ENCODE measurements around the gene RPE65. TPM values are rescaled to one million over a fixed set of nuclear protein-coding genes. Genes with fewer than 3 reads are reported as not detected.
A peak's percentile ranks its signal among the peaks of the same experiment; 100 is the strongest.

The RPE65 gene
- total RNA-seq, 1 donor from 2014 or later: not detected

DNA sequence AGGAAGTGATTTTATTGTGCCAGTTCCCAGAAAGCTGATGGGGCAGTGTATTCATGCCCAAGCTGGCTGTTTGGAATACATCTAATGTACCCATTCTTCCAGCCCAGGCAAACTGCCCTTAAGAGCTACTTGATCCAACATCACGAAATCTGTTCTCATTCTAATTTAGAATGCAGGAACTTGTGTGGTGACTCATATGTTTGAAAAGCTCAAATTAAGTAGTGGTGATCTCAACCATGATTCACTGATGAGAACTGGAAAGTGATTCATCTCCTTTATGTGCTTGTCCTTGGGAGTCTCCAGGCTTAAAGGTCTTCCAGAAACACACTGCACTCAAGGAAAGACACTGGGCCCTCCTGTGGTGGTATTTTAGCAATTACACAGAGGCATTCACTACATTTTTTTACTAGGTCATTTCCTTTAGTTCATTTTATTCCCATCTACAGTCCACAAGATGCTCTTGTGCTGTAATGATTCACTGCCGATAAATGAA is 65.4 kb downstream of the RPE65 start:
- Mint-ChIP-seq H3K36me3 (ENCODE audit: low read depth) (no peaks in the 10 kb centered on the region), H3K4me1 (ENCODE audit: low read depth) (peaks cover 22% of the 10 kb centered on the region), H3K27ac (ENCODE audit: unreplicated experiment) (peak overlapping the region; percentile 94), H3K9me3 (ENCODE audit: low read depth) (no peaks in the 10 kb centered on the region), H3K27me3 (ENCODE audit: low read depth) (no peaks in the 10 kb centered on the region), H3K4me3 (ENCODE audit: unreplicated experiment) (no peak overlapping the region)
- TF ChIP-seq, protein P1, sequence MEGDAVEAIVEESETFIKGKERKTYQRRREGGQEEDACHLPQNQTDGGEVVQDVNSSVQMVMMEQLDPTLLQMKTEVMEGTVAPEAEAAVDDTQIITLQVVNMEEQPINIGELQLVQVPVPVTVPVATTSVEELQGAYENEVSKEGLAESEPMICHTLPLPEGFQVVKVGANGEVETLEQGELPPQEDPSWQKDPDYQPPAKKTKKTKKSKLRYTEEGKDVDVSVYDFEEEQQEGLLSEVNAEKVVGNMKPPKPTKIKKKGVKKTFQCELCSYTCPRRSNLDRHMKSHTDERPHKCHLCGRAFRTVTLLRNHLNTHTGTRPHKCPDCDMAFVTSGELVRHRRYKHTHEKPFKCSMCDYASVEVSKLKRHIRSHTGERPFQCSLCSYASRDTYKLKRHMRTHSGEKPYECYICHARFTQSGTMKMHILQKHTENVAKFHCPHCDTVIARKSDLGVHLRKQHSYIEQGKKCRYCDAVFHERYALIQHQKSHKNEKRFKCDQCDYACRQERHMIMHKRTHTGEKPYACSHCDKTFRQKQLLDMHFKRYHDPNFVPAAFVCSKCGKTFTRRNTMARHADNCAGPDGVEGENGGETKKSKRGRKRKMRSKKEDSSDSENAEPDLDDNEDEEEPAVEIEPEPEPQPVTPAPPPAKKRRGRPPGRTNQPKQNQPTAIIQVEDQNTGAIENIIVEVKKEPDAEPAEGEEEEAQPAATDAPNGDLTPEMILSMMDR (IDR thresholded peaks at IDR 0.05): peak; percentile 77
- DNase-seq (ENCODE audit: low spot score): no peak

DNA sequence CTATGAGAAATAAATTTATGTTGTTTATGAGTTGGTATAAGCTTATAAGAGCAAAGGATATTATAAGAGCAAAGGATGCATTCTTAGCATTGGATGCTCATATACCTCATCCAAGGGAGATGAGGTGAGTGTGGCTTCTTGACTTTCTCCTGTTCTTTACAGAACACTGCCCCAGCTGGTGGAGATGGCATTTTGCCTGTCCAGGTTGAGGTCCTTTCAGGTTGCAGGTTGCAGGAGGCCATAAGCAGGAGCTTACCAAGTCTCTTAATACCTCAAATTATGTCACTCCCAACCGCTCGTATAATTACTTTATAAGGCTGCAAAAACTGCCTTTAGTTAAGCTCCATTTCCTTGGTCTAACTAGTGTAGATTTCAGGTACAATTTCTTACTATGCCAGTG is 66.7 kb downstream of the RPE65 start:
- TF ChIP-seq, protein P1 (IDR thresholded peaks at IDR 0.05): no peak
- DNase-seq (ENCODE audit: low spot score): no peak
- H3K36me3 Mint-ChIP-seq (ENCODE audit: low read depth): no peaks in the 10 kb centered on the region

DNA sequence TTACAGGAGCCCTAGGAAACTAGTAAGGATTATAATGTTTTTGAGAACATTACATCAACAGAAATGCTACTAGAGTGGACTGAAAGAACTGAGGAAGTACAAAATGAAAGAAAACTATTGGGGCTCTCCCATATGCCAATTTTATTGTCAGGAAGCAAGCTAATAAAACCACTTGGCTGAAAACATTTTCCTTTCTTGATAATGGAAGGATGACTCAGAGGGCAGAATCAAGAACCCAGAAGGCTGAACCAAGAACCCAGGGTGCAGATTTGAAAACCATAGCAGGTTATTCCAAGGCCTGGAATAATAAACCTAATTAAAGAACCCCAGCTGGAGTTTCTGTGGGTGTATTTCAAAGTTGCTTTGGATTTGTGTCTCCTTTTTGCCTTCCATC is 70.7 kb downstream of the RPE65 start:
- Mint-ChIP-seq H3K27ac (ENCODE audit: unreplicated experiment) (no peak overlapping the region), H3K4me3 (ENCODE audit: unreplicated experiment) (no peak overlapping the region), H3K27me3 (ENCODE audit: low read depth) (no peaks in the 10 kb centered on the region), H3K9me3 (ENCODE audit: low read depth) (no peaks in the 10 kb centered on the region), H3K4me1 (ENCODE audit: low read depth) (peaks cover 38% of the 10 kb centered on the region), H3K36me3 (ENCODE audit: low read depth) (no peaks in the 10 kb centered on the region)
- TF ChIP-seq, protein P1 (IDR thresholded peaks at IDR 0.05): no peak
- no peak for DNase-seq (ENCODE audit: low spot score)

More for the DNA sequence above, 66.7 kb downstream of the RPE65 start:
- Mint-ChIP-seq H3K4me1 (ENCODE audit: low read depth) (peaks cover 28% of the 10 kb centered on the region), H3K27me3 (ENCODE audit: low read depth) (no peaks in the 10 kb centered on the region), H3K4me3 (ENCODE audit: unreplicated experiment) (no peak overlapping the region), H3K27ac (ENCODE audit: unreplicated experiment) (peak overlapping the region; percentile 20), H3K9me3 (ENCODE audit: low read depth) (no peaks in the 10 kb centered on the region)

Other genes starting within 250 kb of the RPE65 start
- gene WLS, start 217.4 kb downstream of the RPE65 start, total RNA-seq: 149 to 207 TPM (median 160 TPM) in 3 replicates
- 4.3 to 5.2 TPM (median 4.7 TPM) in 3 replicates for gene DEPDC1, start 47.1 kb upstream of the RPE65 start, total RNA-seq